Measurements from ENCODE around the gene ARSB.

ARSB gene

DNA sequence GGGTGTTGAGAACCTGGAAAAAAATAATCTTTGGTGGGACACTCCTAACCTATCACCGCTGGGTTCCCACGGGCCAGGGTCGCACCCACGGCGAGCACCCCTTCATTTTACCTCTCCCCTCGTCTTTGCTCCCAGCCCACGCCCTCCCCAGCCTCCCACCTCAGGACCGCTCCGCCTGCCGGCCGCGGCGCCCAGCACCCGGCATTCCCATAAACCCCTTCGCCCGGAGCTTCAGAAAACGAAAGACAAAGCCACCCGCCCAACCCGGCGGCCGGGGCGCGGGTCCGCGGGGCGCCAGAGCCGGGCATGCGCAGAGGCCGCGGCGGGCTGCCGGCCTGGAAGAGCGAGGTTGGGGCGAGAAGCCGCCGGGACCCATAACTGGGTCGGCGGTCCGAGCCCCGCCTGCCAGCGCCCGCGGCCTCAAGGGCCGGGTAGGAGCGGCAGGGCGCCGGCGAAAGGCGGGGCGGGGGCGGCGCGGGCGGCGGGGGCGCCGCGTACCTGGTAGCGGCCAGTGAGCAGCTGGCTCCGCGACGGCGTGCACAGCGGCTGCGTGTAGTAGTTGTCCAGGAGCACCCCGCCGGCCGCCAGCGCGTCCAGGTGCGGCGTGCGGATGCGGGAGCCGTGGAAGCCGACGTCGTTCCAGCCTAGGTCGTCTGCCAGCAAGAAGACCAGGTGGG, 533 bp downstream of the ARSB start:
- TF ChIP-seq, protein P1, sequence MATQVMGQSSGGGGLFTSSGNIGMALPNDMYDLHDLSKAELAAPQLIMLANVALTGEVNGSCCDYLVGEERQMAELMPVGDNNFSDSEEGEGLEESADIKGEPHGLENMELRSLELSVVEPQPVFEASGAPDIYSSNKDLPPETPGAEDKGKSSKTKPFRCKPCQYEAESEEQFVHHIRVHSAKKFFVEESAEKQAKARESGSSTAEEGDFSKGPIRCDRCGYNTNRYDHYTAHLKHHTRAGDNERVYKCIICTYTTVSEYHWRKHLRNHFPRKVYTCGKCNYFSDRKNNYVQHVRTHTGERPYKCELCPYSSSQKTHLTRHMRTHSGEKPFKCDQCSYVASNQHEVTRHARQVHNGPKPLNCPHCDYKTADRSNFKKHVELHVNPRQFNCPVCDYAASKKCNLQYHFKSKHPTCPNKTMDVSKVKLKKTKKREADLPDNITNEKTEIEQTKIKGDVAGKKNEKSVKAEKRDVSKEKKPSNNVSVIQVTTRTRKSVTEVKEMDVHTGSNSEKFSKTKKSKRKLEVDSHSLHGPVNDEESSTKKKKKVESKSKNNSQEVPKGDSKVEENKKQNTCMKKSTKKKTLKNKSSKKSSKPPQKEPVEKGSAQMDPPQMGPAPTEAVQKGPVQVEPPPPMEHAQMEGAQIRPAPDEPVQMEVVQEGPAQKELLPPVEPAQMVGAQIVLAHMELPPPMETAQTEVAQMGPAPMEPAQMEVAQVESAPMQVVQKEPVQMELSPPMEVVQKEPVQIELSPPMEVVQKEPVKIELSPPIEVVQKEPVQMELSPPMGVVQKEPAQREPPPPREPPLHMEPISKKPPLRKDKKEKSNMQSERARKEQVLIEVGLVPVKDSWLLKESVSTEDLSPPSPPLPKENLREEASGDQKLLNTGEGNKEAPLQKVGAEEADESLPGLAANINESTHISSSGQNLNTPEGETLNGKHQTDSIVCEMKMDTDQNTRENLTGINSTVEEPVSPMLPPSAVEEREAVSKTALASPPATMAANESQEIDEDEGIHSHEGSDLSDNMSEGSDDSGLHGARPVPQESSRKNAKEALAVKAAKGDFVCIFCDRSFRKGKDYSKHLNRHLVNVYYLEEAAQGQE (IDR thresholded peaks at IDR 0.05; ENCODE audit: insufficient read depth in 1 of 2, low read depth in 2 of 2, low read length in 2 of 2) = no peak
- TF ChIP-seq SIN3A (IDR thresholded peaks at IDR 0.05; ENCODE audit: borderline replicate concordance, insufficient read depth, low read length) (no peak), FOXP2 (optimal IDR thresholded peaks at IDR 0.05; ENCODE audit: borderline replicate concordance, extremely low read depth, extremely low read length, insufficient read depth) (peak; percentile 39), TAF1 (IDR thresholded peaks at IDR 0.05; ENCODE audit: borderline replicate concordance, insufficient read depth, low read length) (peak; percentile 25; the same call in 1 of the 2 replicates), POLR2AphosphoS5 (IDR thresholded peaks at IDR 0.05; ENCODE audit: low read depth, low read length) (peak; percentile 45)

DNA sequence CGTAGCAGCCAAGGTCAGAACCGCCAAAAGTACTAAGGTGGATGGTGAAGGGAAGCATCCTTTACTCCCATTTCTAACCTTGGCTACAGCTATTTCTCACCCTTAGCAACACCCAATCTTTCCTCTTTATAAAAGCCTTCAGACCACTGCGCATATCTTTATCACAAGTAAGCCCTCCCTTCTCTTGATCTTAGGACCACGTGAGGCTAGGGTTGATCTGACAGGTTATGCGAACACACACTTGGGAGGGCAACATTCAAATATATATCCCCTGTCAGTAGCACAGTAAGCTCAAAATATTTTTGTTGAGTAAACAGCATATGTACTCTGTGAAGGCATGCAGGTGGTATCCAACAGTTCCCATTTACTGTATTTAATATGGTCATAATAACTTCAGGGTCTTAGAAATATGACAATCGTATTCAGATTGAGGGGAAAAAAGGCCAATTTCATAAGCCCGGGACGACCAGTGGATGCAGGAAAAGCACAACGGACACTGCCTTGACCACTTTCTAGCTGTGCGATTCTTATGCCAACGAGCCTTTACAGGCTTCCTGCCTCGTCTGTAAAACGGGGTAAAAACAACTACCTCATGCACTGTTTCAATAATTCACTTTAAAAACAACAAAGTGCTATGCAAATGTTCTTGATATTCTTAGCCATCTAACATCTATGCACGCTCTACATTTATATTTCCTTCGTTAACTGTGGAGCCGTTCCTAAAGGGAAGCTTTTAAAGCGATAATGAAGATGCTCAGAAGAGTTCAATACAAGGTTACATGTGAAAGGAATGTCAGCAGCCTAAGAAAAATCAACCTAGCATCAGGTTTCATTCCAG, 1.3 kb downstream of the ARSB start:
- TF ChIP-seq POLR2AphosphoS5 (IDR thresholded peaks at IDR 0.05; ENCODE audit: low read depth, low read length) (no peak), SIN3A (IDR thresholded peaks at IDR 0.05; ENCODE audit: borderline replicate concordance, insufficient read depth, low read length) (no peak), FOXP2 (optimal IDR thresholded peaks at IDR 0.05; ENCODE audit: borderline replicate concordance, extremely low read depth, extremely low read length, insufficient read depth) (no peak), TAF1 (IDR thresholded peaks at IDR 0.05; ENCODE audit: borderline replicate concordance, insufficient read depth, low read length) (no peak)
- TF ChIP-seq, protein P1 (IDR thresholded peaks at IDR 0.05; ENCODE audit: insufficient read depth in 1 of 2, low read depth in 2 of 2, low read length in 2 of 2) = no peak

DNA sequence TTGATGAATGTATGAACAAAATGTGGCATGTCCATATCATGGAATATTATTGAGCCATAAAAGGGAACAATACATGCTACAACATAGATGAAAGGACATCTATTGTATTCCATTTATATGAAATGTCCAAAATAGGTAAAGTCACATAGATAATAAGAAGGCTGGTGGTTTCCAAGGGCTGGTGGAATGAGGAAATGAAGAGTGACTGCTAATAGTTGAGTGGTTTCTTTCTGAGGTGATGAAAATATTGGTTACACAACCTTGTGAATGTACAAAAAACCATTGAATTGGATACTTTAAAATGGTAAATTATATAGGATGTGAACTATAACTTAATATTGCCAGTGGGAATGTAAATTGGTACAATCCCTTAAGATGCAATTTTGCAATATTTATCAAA, 5.2 kb downstream of the ARSB start:
- TF ChIP-seq, protein P1 (IDR thresholded peaks at IDR 0.05; ENCODE audit: insufficient read depth in 1 of 2, low read depth in 2 of 2, low read length in 2 of 2) = no peak
- no peak for TF ChIP-seq SIN3A (IDR thresholded peaks at IDR 0.05; ENCODE audit: borderline replicate concordance, insufficient read depth, low read length)
- no peak for TF ChIP-seq POLR2AphosphoS5 (IDR thresholded peaks at IDR 0.05; ENCODE audit: low read depth, low read length)
- TF ChIP-seq TAF1 (IDR thresholded peaks at IDR 0.05; ENCODE audit: borderline replicate concordance, insufficient read depth, low read length) = no peak
- TF ChIP-seq FOXP2 (optimal IDR thresholded peaks at IDR 0.05; ENCODE audit: borderline replicate concordance, extremely low read depth, extremely low read length, insufficient read depth) = no peak

DNA sequence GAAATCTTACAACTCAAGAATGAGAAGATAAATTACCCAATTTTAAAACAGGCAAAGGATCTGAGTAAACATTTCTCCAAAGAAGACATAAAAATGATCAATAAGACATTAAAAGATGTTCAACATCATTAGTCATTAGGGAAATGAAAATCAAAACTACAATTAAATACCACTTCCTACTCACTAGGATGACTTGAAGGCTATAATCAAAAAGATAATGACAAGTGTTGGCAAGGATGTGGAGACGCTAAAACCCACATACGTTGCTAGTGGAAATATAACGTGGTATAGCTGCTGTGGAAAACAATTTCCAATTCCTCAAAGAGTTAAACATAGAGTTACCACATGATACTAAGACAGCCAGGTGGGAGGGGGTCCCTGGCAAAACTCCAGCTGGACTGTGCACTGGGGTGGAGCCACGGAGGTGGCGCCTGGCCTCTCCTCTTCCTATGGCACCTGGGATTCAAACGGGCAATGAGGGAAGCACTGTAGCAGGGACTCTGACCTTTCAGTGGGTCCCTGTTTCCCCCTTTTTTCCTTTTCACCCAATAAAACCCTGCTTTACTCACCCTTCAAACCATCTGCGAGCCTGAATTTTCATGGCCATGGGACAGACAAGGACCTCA, 5.9 kb downstream of the ARSB start:
- TF ChIP-seq FOXP2 (optimal IDR thresholded peaks at IDR 0.05; ENCODE audit: borderline replicate concordance, extremely low read depth, extremely low read length, insufficient read depth) = no peak
- no peak for TF ChIP-seq SIN3A (IDR thresholded peaks at IDR 0.05; ENCODE audit: borderline replicate concordance, insufficient read depth, low read length)
- TF ChIP-seq, protein P1 (IDR thresholded peaks at IDR 0.05; ENCODE audit: insufficient read depth in 1 of 2, low read depth in 2 of 2, low read length in 2 of 2) = no peak
- no peak for TF ChIP-seq POLR2AphosphoS5 (IDR thresholded peaks at IDR 0.05; ENCODE audit: low read depth, low read length)
- TF ChIP-seq TAF1 (IDR thresholded peaks at IDR 0.05; ENCODE audit: borderline replicate concordance, insufficient read depth, low read length) = no peak

Data from PFSK-1 (cell line).